Activated CD8-positive, alpha-beta memory T cell treated with anti-CD3 and anti-CD28 coated beads, Interleukin-2, amount 50 U/mL, for 1 hour (primary cell): Measurements from ENCODE around the gene CHRM2.

Experiments
- DNase-seq: peaks from one replicate; pipeline ENCODE4 v3.0.0-alpha.2; 2020; ENCODE audit errors: extremely low read depth

CHRM2 gene

GRCh38 chr7:136894789-136895188, 26.3 kb downstream of the CHRM2 start:
- no peak for DNase-seq

DNA sequence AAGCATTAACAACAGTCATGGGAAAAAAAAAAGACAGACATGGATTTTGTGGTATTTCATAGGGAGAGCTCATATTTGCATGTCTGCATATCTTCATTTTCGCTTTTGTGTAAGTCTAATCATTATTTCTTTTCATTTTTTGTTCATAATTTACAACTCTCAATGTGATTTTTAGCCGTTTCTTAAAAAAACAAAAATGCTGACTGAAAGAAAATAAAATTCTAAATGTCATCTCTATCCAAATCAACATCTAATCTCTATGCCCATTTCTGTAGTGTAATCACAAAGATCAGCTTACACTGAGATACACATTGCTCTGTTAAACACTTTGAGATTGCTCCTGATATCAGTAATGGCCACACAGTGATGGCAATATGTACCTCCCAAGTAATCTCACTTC, 29.2 kb downstream of the CHRM2 start:
- no peak for DNase-seq

DNA sequence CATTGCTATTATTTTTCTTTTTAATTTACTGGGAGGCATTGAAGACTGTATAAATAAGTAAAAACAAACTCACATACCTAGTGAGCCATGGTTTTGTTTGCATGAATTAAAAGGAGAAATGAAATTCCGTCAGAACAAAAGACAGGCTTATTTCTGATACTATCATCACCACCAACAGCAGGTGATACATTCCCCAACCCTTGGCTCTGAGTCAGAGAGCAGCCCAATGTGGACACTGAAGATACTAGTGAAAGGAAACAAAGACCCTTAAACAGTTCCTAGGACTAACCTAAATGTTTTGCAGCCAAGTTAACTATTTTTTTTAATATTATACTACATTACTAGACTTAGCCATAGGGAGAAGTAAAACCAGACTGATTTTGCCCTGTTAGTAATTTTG, 31.6 kb downstream of the CHRM2 start:
- no peak for DNase-seq

GRCh38 chr7:136910771-136911170, 42.3 kb downstream of the CHRM2 start:
- DNase-seq, result no peak

GRCh38 chr7:136911344-136911743, 42.9 kb downstream of the CHRM2 start:
- no peak for DNase-seq

DNA sequence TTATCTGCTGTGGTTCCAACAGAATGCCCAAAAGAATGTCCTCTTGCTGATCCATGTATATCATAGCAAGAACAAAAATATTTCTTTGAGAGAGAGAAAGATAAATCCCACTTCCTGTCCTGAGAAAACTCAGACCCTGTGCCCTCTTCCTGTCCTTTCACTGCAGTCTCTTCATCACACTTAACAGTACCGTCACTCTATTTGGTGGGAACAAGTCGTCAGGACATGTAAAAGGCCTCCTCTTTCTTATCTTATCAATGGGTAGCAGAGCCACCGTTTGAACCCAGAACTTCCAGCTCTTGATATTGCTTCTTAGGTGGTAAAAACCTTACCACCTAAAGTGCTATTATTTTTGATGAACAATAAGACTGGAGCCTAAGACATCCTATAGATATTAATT, 43.9 kb downstream of the CHRM2 start:
- DNase-seq, result no peak

DNA sequence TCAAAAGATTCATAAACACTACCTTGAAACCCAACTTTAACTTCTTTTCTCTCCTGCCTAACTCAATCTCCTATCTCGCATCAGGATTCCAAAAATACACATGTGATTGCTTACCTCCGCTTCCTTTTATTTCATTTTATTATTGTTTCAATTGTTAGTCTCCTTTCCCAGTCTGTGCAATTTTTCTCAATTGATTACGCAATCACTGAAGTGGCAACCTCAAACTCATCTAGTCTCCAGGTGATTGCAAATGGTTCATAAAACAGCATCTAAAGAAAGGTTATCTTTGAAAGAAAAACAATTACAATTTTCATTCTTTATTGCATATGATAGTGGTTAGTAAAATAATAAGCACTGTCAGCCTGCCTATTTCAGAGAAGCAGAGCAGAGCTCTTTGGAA, 45.6 kb downstream of the CHRM2 start:
- DNase-seq, result no peak

DNA sequence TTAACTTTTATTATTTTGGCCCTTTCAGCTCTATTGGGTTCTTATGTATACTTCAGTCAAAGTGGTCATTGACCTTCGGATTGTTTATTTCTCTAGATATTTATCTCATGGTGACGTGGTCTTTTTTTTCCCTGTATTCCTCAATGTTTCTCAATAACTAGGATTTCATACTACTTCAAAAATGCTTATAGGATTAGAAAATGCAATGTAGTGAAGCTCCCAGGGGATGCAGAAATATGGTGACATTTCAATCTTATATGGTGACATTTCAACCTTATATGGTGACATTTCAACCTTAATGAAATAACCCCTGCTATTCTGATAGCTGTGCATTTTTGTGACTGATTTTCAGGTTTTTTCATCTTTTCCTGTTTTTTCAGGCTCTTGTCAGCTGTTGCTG, 51.4 kb downstream of the CHRM2 start:
- DNase-seq, result no peak

- DNase-seq, result no peak
Observed at GRCh38 chr7:136923111-136923667, 54.7 kb downstream of the CHRM2 start.

- DNase-seq, result no peak
Observed at GRCh38 chr7:136925044-136925443, 56.6 kb downstream of the CHRM2 start.

- DNase-seq, result no peak
Observed at GRCh38 chr7:136925556-136925955, 57.1 kb downstream of the CHRM2 start.

DNA sequence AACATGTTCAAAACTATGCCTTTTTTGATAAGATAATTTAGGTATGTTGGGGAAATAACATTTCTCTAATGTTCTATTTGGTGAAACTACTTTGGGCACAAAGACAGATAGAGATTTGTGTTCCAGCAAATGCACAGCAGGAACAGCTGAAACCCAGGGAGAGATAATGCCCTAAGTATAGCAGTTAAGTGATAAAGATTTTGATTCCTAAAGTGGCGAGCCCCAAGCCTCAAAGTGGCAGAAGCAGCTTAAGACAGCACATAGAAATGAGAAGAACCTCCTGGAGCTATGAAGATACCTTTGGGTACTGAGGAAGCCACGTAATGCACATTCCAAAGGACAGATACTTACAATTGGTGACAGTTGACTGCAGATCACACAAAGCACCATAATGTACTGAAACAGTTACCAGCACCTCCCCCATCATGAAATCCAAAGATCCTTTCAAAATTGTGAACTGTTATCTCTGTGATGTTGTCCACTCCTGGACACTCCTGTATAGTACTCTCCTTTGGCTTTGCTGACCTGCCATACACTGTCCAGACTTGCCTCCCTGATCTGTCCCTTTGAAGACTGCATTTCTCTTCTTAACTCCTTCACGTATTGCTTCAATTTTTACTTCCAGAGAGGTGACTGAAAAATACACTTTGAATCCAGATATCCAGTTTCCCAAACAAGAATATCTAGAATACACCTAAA, 62.9 kb downstream of the CHRM2 start:
- no peak for DNase-seq

DNA sequence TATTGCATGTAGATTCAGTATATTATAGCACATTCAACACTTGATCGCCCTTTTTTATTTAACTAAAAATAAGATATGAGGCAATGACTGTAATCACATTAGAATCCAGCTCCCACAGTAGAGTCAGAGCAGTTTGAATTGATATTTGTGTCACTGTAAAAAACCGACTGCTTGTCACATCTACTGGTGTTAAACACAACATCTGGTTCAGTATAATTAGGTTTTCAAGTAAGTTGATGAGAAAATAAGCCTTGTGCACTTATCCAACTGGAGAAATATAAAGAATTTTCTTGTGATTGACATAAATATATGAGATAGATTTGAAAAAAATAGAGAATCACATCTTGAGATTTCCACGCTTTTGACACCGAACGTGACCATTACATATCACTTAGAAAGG, 69.0 kb downstream of the CHRM2 start:
- DNase-seq, result no peak

DNA sequence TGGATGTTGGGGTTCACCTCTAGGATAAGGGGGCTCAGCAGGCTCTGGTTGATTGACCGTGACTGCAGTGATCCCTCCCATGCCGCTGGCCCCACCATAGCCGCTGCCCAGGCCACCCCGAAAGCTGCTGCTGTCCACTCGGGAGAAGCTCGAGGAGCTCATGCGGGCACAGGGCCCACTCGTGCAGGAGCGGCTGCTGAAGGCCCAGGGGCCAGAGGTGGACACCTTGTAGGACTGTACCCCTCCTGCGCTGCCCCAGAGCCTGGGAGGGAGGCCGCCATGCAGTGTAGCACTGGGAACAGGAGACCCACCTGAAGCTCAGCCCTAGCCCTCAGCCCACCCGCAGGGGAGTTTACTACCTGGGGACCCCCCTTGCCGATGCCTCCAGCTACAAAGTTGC, 70.0 kb downstream of the CHRM2 start:
- no peak for DNase-seq

DNA sequence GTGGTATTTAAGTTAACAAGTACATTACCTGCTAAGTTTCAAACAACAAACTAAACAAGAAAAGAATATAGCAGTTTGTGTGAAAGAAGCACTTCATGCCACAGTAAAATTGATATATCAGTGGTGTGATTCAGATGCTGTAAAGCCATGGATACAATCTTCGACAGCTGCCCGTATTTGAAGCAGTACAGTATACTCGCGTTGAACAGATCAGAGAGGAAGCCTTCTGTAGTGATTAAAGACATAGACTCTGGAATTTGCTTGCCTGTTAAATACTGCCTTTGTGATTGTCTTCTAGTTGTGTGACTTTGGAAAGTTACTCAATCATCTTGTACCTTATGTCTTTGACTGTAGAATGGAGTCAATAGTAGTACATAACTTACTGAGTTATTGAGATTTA, 71.7 kb downstream of the CHRM2 start:
- DNase-seq, result no peak

DNA sequence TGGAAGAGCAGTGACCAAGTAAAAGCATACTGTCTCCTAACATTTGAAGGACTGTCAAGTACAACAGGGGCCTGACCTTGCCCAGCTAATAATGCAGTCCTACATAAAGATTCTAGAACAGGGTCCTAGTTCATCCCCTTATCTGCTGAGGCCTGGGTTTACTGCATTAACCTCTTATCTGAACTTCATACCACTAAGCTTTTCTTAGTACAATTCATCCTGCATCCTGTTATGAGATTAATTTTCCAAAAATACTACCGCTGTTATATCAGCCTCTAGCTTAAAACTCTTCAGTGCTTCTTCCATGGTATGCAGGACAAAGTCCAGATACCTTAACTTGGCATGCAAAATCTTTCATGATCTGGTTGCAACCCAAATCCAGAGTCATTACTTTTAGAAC, 72.5 kb downstream of the CHRM2 start:
- DNase-seq, result no peak

- no peak for DNase-seq
Observed at GRCh38 chr7:136941816-136942215, 73.4 kb downstream of the CHRM2 start.

GRCh38 chr7:136942401-136942800, 73.9 kb downstream of the CHRM2 start:
- no peak for DNase-seq

GRCh38 chr7:136942994-136943393, 74.5 kb downstream of the CHRM2 start:
- no peak for DNase-seq

DNA sequence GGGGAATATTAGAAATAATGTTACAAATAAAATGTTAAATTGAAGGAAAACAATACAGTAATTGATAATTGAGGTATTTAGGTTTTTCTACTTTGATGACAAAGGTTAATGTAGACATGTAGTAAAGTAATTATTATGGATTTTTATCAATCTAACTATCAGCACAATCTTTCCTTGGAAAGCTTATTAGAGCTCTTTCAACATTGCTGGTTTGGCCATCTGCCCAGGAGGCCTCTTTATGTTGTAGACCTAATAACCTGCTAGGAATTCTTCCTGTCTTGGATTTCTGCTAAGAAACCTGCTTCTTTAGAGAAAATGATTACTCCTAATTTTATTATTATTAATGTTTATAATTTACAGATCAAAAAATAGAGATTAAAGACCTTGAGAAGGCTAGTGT, 78.9 kb downstream of the CHRM2 start:
- no peak for DNase-seq

DNA sequence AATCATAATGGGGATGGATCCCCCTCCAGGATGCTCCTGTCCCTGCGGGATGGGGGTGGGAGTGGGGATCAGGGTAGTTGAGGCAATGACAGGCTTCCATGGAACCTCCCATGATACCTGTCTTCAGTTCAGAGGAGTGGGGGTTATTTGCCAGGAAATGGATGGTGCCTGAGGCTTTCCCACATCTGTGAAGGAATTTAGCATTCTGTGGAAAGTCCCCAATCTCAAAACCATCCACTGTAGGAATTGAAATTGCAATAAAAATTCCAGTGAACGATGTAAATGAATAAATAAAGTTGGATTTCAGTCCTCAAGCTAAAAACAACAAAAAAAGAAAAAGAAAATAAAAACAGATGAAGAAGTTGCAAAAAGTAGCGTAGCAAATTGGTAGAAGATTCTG, 81.9 kb downstream of the CHRM2 start:
- no peak for DNase-seq

DNA sequence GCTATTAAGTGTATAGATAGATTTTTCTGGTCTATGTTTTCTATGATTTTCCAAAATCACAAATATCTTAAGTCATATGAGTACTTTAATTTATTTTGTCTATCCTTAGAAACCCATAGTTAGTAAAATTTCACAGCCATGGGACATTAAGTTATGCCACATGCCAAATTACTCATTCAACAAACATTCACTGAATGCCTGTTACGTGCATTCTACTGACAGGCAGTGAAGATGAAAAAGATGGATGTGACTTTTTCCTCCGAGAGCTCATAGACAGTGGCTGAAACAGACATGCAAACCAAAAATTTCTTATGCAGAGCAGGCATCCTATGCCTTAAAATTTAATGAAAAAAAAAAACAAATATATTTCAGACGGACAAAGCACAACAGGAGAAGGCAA, 84.9 kb downstream of the CHRM2 start:
- DNase-seq, result no peak

- DNase-seq, result no peak
Observed at GRCh38 chr7:136956232-136956631, 87.8 kb downstream of the CHRM2 start.

DNA sequence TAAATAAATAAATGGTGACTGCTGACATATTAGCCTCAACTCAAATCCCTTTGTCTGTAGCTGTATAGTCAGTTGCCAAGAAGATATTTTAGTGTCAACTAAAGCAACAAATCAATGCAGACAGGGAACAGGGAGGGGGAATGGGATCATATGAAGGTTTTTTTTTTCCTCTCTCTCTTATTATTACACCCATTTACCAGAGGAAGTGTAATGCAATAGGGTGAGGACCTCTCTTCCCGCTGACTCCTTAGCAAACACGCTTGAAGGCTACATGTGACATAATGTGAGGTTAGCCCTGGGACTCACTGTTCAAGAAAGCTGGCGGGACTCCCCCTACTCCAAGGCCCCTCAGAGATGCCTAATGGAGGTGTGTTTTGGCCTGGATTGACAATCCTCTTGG, 88.2 kb downstream of the CHRM2 start:
- no peak for DNase-seq
